ENCODE data around the gene C15orf61.
A peak's percentile ranks its signal among the peaks of the same experiment; 100 is the strongest.

C15orf61 gene

GRCh38 chr15:67515090-67515489, 5.8 kb upstream of the C15orf61 start:
- no peak for DNase-seq (ENCODE audit: low read depth)

GRCh38 chr15:67515557-67515956, 5.4 kb upstream of the C15orf61 start:
- no peak for DNase-seq (ENCODE audit: low read depth)

- DNase-seq (ENCODE audit: low read depth), result no peak
These were observed 456 bp upstream of the C15orf61 start for GRCh38 chr15:67520321-67521028.

GRCh38 chr15:67521783-67522568, 1.0 kb downstream of the C15orf61 start:
- no peak for DNase-seq (ENCODE audit: low read depth)

- DNase-seq (ENCODE audit: low read depth), result no peak
These were observed 2.4 kb downstream of the C15orf61 start for GRCh38 chr15:67523330-67523729.

GRCh38 chr15:67524235-67524634, 3.3 kb downstream of the C15orf61 start:
- no peak for DNase-seq (ENCODE audit: low read depth)

GRCh38 chr15:67528513-67528912, 7.6 kb downstream of the C15orf61 start:
- DNase-seq (ENCODE audit: low read depth), result no peak

GRCh38 chr15:67531379-67531914, 10.5 kb downstream of the C15orf61 start:
- no peak for DNase-seq (ENCODE audit: low read depth)

- DNase-seq (ENCODE audit: low read depth), result no peak
These were observed 12.9 kb downstream of the C15orf61 start for GRCh38 chr15:67533873-67534272.

- no peak for DNase-seq (ENCODE audit: low read depth)
These were observed 13.4 kb downstream of the C15orf61 start for GRCh38 chr15:67534360-67534759.

- DNase-seq (ENCODE audit: low read depth), result no peak
These were observed 16.8 kb downstream of the C15orf61 start for GRCh38 chr15:67537771-67538170.

GRCh38 chr15:67542420-67543347, 21.8 kb downstream of the C15orf61 start, which contains the start of gene MAP2K5:
TSS of gene MAP2K5 (plus strand) at chr15:67542703. CDS start at chr15:67543336, 633 bp downstream.
- peak; percentile 62 for DNase-seq (ENCODE audit: low read depth)

GRCh38 chr15:67543348-67543718, 22.4 kb downstream of the C15orf61 start:
- no peak for DNase-seq (ENCODE audit: low read depth)

GRCh38 chr15:67544475-67544874, 23.5 kb downstream of the C15orf61 start:
- DNase-seq (ENCODE audit: low read depth), result no peak

- DNase-seq (ENCODE audit: low read depth), result no peak
These were observed 24.9 kb downstream of the C15orf61 start for GRCh38 chr15:67545864-67546263.

GRCh38 chr15:67547064-67547463, 26.1 kb downstream of the C15orf61 start:
- DNase-seq (ENCODE audit: low read depth), result no peak

- no peak for DNase-seq (ENCODE audit: low read depth)
These were observed 26.9 kb downstream of the C15orf61 start for GRCh38 chr15:67547836-67548235.

- no peak for DNase-seq (ENCODE audit: low read depth)
These were observed 27.4 kb downstream of the C15orf61 start for GRCh38 chr15:67548236-67548852.

GRCh38 chr15:67548862-67549651, 28.1 kb downstream of the C15orf61 start:
- no peak for DNase-seq (ENCODE audit: low read depth)

- DNase-seq (ENCODE audit: low read depth), result no peak
These were observed 28.8 kb downstream of the C15orf61 start for GRCh38 chr15:67549736-67550135.

- DNase-seq (ENCODE audit: low read depth), result no peak
These were observed 29.6 kb downstream of the C15orf61 start for GRCh38 chr15:67550522-67550921.
